Tongue (tissue), 2 donors: ENCODE data around the gene ANK3. TPM values are rescaled to one million over a fixed set of nuclear protein-coding genes. Genes with fewer than 3 reads are reported as not detected.

ENCODE experiments used
- DNase-seq: peaks from one replicate; pipeline ENCODE4 v3.0.0-alpha.2; 2015
- total RNA-seq: library from RNA; depleted of rRNA; stranded (reverse); fragments of >200 nt; gene quantifications from one replicate; pipeline ENCODE4 v1.2.3, GENCODE V29; 2014

Gene ANK3
- total RNA-seq, 1 donor from 2014 or later = 148 TPM

GRCh38 chr10:60341969-60342368 is 47.7 kb downstream of the ANK3 start:
- no peak for DNase-seq

- DNase-seq = no peak
Observed at GRCh38 chr10:60340973-60341372, 48.7 kb downstream of the ANK3 start.

- no peak for DNase-seq
Observed at GRCh38 chr10:60339757-60340156, 49.9 kb downstream of the ANK3 start.

- peak; percentile 72 for DNase-seq
Observed at GRCh38 chr10:60338786-60339185, 50.9 kb downstream of the ANK3 start.

- no peak for DNase-seq
Observed at GRCh38 chr10:60338002-60338564, 51.6 kb downstream of the ANK3 start.

GRCh38 chr10:60336901-60337630 is 52.6 kb downstream of the ANK3 start:
- no peak for DNase-seq

- no peak for DNase-seq
Observed at GRCh38 chr10:60335708-60336107, 54.0 kb downstream of the ANK3 start.

- DNase-seq = no peak
Observed at GRCh38 chr10:60334991-60335390, 54.7 kb downstream of the ANK3 start.

GRCh38 chr10:60332371-60332770 is 57.3 kb downstream of the ANK3 start:
- no peak for DNase-seq

- DNase-seq = no peak
Observed at GRCh38 chr10:60331886-60332285, 57.8 kb downstream of the ANK3 start.

GRCh38 chr10:60323162-60323561 is 66.5 kb downstream of the ANK3 start:
- no peak for DNase-seq

GRCh38 chr10:60320666-60321065 is 69.0 kb downstream of the ANK3 start:
- DNase-seq = no peak

GRCh38 chr10:60316029-60316428 is 73.6 kb downstream of the ANK3 start:
- no peak for DNase-seq

GRCh38 chr10:60315311-60315710 is 74.4 kb downstream of the ANK3 start:
- no peak for DNase-seq

- DNase-seq = no peak
Observed at GRCh38 chr10:60314069-60314940, 75.4 kb downstream of the ANK3 start.

- DNase-seq = no peak
Observed at GRCh38 chr10:60313589-60313952, 76.1 kb downstream of the ANK3 start.

- no peak for DNase-seq
Observed at GRCh38 chr10:60312818-60313588, 76.7 kb downstream of the ANK3 start.

- no peak for DNase-seq
Observed at GRCh38 chr10:60311821-60312220, 77.9 kb downstream of the ANK3 start.

- DNase-seq = no peak
Observed at GRCh38 chr10:60310740-60311139, 78.9 kb downstream of the ANK3 start.

GRCh38 chr10:60309891-60310290 is 79.8 kb downstream of the ANK3 start:
- no peak for DNase-seq

- DNase-seq = no peak
Observed at GRCh38 chr10:60309371-60309770, 80.3 kb downstream of the ANK3 start.

GRCh38 chr10:60305380-60305892 is 84.2 kb downstream of the ANK3 start:
- DNase-seq = no peak
